ENCODE measurements around the gene FAM193A.
"Not testable (repeated sequence)": the region's sequence is repeated elsewhere in the genome, so short reads cannot be mapped to it uniquely, and the experiment has no call there.

Gene FAM193A

GRCh38 chr4:2695346-2696060 is 159.1 kb downstream of the FAM193A start:
- no peak for DNase-seq

GRCh38 chr4:2696423-2696822 is 160.0 kb downstream of the FAM193A start:
- DNase-seq: no peak

GRCh38 chr4:2697995-2698414 is 161.6 kb downstream of the FAM193A start:
- no peak for DNase-seq

GRCh38 chr4:2698504-2698903 is 162.1 kb downstream of the FAM193A start:
- DNase-seq: no peak

- DNase-seq: no peak
These were observed 162.6 kb downstream of the FAM193A start for GRCh38 chr4:2698951-2699505.

- DNase-seq: no peak
These were observed 163.1 kb downstream of the FAM193A start for GRCh38 chr4:2699534-2699933.

GRCh38 chr4:2700031-2700430 is 163.6 kb downstream of the FAM193A start:
- DNase-seq: no peak

GRCh38 chr4:2702361-2702760 is 165.9 kb downstream of the FAM193A start:
- DNase-seq: no peak

GRCh38 chr4:2702770-2703169 is 166.3 kb downstream of the FAM193A start:
- DNase-seq: no peak

- no peak for DNase-seq
These were observed 175.9 kb downstream of the FAM193A start for GRCh38 chr4:2712261-2712842.

GRCh38 chr4:2713337-2713736 is 176.9 kb downstream of the FAM193A start:
- DNase-seq: no peak

- DNase-seq: no peak
These were observed 177.8 kb downstream of the FAM193A start for GRCh38 chr4:2714061-2714770.

- DNase-seq: no peak
These were observed 178.5 kb downstream of the FAM193A start for GRCh38 chr4:2714918-2715317.

GRCh38 chr4:2715426-2715825 is 179.0 kb downstream of the FAM193A start:
- DNase-seq: no peak

- no peak for DNase-seq
These were observed 179.8 kb downstream of the FAM193A start for GRCh38 chr4:2716236-2716635.

GRCh38 chr4:2721586-2721985 is 185.1 kb downstream of the FAM193A start:
- DNase-seq: peak; percentile 3

- DNase-seq: no peak
These were observed 185.6 kb downstream of the FAM193A start for GRCh38 chr4:2722033-2722432.

- no peak for DNase-seq
These were observed 187.3 kb downstream of the FAM193A start for GRCh38 chr4:2723751-2724150.

GRCh38 chr4:2725380-2725779 is 188.9 kb downstream of the FAM193A start:
- DNase-seq: no peak

GRCh38 chr4:2726881-2727280 is 190.4 kb downstream of the FAM193A start:
- not testable (repeated sequence) for DNase-seq

GRCh38 chr4:2728221-2728620 is 191.8 kb downstream of the FAM193A start:
- no peak for DNase-seq

GRCh38 chr4:2728806-2729532 is 192.5 kb downstream of the FAM193A start:
- DNase-seq: no peak

GRCh38 chr4:2729533-2729875 is 193.1 kb downstream of the FAM193A start:
- DNase-seq: no peak

Measured in NCI-H1694 (cell line).